ENCODE measurements around the gene TBC1D25. TPM values are rescaled to one million over a fixed set of nuclear protein-coding genes. Genes with fewer than 3 reads are reported as not detected.
"Not testable (repeated sequence)": the region's sequence is repeated elsewhere in the genome, so short reads cannot be mapped to it uniquely, and the experiment has no call there.

The TBC1D25 gene
- total RNA-seq, 1 donor from 2014 or later, result 3.9 TPM

DNA sequence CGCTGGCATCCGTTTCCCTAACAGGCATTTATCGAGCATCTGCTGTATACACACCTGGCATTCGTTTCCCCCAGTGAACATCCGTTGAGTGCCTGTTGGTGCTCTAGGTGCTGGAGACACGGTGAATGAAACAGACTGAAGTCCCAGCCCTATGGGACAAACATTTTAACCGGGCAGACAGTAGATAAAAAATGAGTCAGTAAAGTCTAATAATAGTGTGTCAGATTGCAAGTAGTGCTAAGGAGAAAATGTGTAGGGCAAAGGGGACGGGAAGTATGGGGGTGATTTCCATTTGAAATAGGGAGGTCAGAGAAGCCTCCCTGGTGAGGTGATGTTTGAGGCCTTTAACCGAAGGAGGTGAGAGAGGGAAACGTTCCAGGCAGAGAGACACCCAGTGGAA is 23.2 kb upstream of the TBC1D25 start:
- Histone ChIP-seq H3K36me3 (ENCODE audit: control insufficient read depth, insufficient read depth, low read length) (peaks cover 8% of the 10 kb centered on the region), H3K27me3 (ENCODE audit: control insufficient read depth, insufficient read depth, low read length) (no peaks in the 10 kb centered on the region), H3K4me3 (ENCODE audit: low read depth, low read length) (no peak overlapping the region)
- no peak for FAIRE-seq
- TF ChIP-seq, protein P1, sequence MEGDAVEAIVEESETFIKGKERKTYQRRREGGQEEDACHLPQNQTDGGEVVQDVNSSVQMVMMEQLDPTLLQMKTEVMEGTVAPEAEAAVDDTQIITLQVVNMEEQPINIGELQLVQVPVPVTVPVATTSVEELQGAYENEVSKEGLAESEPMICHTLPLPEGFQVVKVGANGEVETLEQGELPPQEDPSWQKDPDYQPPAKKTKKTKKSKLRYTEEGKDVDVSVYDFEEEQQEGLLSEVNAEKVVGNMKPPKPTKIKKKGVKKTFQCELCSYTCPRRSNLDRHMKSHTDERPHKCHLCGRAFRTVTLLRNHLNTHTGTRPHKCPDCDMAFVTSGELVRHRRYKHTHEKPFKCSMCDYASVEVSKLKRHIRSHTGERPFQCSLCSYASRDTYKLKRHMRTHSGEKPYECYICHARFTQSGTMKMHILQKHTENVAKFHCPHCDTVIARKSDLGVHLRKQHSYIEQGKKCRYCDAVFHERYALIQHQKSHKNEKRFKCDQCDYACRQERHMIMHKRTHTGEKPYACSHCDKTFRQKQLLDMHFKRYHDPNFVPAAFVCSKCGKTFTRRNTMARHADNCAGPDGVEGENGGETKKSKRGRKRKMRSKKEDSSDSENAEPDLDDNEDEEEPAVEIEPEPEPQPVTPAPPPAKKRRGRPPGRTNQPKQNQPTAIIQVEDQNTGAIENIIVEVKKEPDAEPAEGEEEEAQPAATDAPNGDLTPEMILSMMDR (IDR thresholded peaks at IDR 0.05; ENCODE audit: insufficient read depth, low read length, severe bottlenecking), result no peak
- no peak for DNase-seq (ENCODE audit: low read depth)

DNA sequence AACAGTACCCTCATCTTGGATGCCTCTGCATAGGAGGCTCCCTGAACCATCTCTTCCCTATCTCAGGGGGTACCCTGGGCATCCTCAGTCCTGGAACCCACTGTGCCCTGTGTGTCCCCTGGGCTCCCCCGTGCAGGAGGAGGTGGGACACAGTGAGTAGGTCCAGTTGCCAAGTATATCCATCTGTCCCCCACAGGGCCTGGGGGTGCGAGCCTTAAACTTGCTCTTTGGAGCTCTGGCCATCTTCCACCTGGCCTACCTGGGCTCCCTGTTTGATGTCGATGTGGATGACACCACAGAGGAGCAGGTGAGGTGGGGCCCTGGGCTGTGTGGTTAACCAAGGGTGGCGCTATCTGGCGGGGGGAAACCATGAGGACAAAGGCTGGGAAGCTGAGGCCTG is 22.5 kb upstream of the TBC1D25 start:
- DNase-seq (ENCODE audit: low read depth) (no peak), FAIRE-seq (no peak)
- Histone ChIP-seq H3K36me3 (ENCODE audit: control insufficient read depth, insufficient read depth, low read length) (peaks cover 8% of the 10 kb centered on the region), H3K27me3 (ENCODE audit: control insufficient read depth, insufficient read depth, low read length) (no peaks in the 10 kb centered on the region), H3K4me3 (ENCODE audit: low read depth, low read length) (no peak overlapping the region)
- TF ChIP-seq, protein P1 (IDR thresholded peaks at IDR 0.05; ENCODE audit: insufficient read depth, low read length, severe bottlenecking), result no peak

DNA sequence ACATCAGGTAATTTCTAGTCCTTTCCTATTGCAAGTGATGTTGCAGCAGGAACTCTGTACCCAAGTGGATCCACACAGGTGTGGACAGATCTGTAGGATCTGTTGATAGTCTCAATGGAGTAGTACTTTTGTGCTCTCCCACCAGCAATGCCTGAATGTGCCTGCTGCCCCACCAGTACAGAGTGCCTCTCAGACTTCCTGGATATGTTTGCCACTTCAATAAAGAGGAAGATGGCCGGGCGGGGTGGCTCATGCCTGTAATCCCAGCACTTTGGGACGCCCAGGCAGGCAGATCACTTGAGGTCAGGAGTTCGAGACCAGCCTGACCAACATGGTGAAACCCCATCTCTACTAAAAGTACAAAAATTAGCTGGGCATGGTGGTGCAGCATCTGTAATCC is 20.0 kb upstream of the TBC1D25 start:
- not testable (repeated sequence) for H3K27me3 ChIP-seq (ENCODE audit: control insufficient read depth, insufficient read depth, low read length); FAIRE-seq; H3K36me3 ChIP-seq (ENCODE audit: control insufficient read depth, insufficient read depth, low read length)

DNA sequence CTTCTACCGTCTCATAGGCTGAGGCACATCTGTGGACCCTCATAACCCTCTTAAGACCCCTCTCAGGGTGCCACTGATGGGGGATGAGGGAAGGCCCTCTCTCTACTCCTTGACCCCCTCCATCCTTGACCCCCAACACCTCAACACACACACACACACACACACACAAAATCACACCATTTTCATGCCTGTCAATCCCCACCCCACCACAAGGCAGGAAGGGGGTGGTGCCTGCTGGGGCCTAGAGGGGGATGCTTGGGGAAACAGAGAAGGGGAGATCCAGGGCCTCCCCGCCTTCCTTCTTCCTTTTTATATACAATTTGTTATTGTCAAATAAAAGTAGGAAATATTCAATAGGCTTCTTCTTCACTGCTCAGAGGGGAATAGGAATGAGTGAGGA is 19.1 kb upstream of the TBC1D25 start:
- FAIRE-seq (no peak), DNase-seq (ENCODE audit: low read depth) (no peak)
- Histone ChIP-seq H3K4me3 (ENCODE audit: low read depth, low read length) (no peak overlapping the region), H3K27me3 (ENCODE audit: control insufficient read depth, insufficient read depth, low read length) (no peaks in the 10 kb centered on the region), H3K36me3 (ENCODE audit: control insufficient read depth, insufficient read depth, low read length) (peaks cover 6% of the 10 kb centered on the region)
- TF ChIP-seq, protein P1 (IDR thresholded peaks at IDR 0.05; ENCODE audit: insufficient read depth, low read length, severe bottlenecking), result no peak

More for the DNA sequence above, 20.0 kb upstream of the TBC1D25 start:
- DNase-seq (ENCODE audit: low read depth); H3K4me3 ChIP-seq (ENCODE audit: low read depth, low read length): not testable (repeated sequence)

DNA sequence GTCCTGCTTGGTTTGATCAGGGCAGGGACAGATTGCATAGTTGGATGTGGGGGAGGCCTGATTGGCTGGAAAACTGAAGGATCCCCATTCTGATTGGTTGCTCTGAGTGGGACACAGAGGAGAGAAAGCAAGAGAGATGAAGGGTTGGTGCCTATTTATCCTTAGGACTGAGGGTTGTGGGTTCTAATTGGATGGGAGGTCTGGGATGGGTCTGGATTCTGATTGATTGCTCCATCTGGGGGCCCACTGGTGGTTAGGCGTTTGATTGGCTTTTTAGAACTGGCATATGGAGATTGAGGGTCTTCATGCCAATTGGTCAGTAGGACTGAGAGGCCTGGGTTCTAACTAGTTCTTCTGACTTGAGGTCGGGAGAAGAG is 18.6 kb upstream of the TBC1D25 start:
- DNase-seq (ENCODE audit: low read depth) (no peak), FAIRE-seq (no peak)
- Histone ChIP-seq H3K36me3 (ENCODE audit: control insufficient read depth, insufficient read depth, low read length) (peaks cover 6% of the 10 kb centered on the region), H3K4me3 (ENCODE audit: low read depth, low read length) (peak overlapping the region; percentile 64), H3K27me3 (ENCODE audit: control insufficient read depth, insufficient read depth, low read length) (no peaks in the 10 kb centered on the region)
- TF ChIP-seq, protein P1 (IDR thresholded peaks at IDR 0.05; ENCODE audit: insufficient read depth, low read length, severe bottlenecking), result no peak

DNA sequence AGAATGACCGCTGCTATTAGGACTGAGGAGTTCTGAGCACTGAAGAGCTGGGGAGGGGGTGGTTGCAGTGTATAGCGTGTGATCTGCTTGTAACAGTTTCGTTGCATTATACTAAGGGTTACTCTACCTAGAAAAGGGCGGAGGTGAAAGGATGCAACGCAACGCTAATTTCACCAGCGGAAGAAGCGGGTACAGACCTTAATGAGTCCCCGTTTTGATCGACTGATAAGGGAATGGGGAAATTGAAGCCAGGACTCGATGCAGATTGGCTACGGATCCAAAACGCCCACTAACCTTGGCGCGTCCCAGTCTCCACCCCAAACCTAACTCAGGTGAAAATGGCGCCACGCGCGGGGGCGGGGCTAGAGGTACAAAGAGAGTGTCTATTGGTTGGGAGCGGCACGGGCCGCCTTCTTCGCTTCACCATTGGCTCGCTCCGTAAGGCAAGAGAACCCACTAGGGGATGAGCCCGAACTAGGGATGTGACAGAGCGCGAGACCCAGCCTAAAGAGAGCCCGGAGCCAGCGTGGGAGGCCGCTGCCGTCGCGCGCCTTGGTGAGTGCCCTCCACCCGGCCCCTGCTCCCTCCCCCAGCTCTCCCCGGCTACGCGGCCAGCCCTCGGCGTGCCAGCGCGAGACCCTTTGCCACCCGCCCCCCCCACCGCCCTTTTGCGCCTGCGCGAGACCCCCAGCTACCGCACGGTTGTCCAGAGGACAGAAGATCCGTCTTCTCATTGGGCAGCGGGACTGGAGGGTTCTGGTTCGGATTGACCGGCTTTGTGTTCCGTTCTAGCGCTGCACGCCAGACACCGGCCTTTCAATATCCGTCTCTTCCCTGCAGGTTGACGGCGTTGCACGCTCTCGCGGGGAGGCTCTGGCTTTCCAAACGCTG is 17.9 kb upstream of the TBC1D25 start, which contains the start of gene EBP:
TSS of gene EBP (plus strand) at position 456 of the 891 bp plus-strand sequence. CDS start 1,964 bp downstream, outside the sequence.
- no peaks in the 10 kb centered on the region for H3K27me3 ChIP-seq (ENCODE audit: control insufficient read depth, insufficient read depth, low read length)
- H3K4me3 ChIP-seq (ENCODE audit: low read depth, low read length), result peak within 1 kb of the TSS; percentile 64
- TF ChIP-seq, protein P1 (IDR thresholded peaks at IDR 0.05; ENCODE audit: insufficient read depth, low read length, severe bottlenecking), result no peak
- peaks cover 6% of the 10 kb centered on the region for H3K36me3 ChIP-seq (ENCODE audit: control insufficient read depth, insufficient read depth, low read length)
- FAIRE-seq (peak; percentile 76), DNase-seq (ENCODE audit: low read depth) (peak; percentile 83)
